ENCODE results near the gene DDX59. TPM values are rescaled to one million over a fixed set of nuclear protein-coding genes. Genes with fewer than 3 reads are reported as not detected.
"Not testable (repeated sequence)": the region's sequence is repeated elsewhere in the genome, so short reads cannot be mapped to it uniquely, and the experiment has no call there.

DDX59 gene
- polyA plus RNA-seq, 1 donor (not counting 4 experiments of a cell fraction or from before 2014, with no cell fraction given), result 14.4 TPM

DNA sequence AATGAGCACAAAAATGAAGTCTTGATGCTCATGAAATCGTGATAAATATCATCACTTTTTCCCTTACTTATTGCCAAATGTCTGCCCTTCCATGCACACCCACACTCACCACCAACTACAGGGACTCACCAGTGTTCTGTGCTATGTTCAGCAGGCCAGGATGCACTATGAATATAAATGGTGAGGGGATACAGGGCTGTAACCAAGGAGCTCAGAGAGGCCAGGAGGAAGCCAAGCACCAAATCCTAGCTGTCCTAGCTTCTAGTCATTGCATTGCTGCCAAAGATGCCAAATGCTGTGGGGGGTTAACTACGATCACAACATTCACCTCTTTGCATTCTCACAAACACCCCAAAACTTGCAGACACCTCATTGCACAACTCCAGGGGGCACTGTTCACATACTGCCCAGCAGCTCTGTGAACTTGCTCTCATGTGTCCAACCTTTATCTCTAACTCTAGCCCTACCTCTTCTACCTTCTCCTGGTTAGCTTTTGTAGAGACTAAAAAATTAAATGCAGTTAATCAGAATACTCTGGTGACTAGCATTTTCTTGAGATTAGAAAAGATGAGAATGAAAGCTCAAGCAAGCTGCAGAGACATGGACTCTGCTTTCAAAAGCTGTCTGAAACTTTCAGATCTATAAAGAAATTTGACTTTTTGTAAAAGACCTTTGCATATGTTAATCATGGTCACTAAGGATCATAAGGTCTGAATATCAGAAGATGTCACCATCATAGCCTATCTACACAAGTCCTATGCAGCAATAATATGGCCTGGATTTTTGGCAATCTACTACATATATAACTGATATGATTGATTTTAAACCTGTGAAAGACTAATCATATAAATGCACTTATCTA, 35.2 kb downstream of the DDX59 start:
- Histone ChIP-seq H3K4me1 (ENCODE audit: control insufficient read depth, extremely low read depth, insufficient read depth, low read length) (peaks cover 3% of the 10 kb centered on the region), H3K9ac (ENCODE audit: control insufficient read depth, extremely low read depth, insufficient read depth, low read length) (no peak overlapping the region), H3K4me2 (ENCODE audit: control insufficient read depth, extremely low read depth, insufficient read depth, low read depth, low read length) (no peak overlapping the region), H3K27me3 (ENCODE audit: control insufficient read depth, extremely low read depth, insufficient read depth, low read length) (no peaks in the 10 kb centered on the region), H3K9me3 (ENCODE audit: control insufficient read depth, low read depth, low read length) (no peaks in the 10 kb centered on the region), H3K36me3 (ENCODE audit: control insufficient read depth in 2 of 2, extremely low read depth in 1 of 2, insufficient read depth in 2 of 2, low read length in 2 of 2) (no peaks in the 10 kb centered on the region), H2AFZ (ENCODE audit: control insufficient read depth, low read length) (no peak overlapping the region), H3K4me3 (ENCODE audit: control insufficient read depth in 2 of 3, extremely low read depth in 1 of 3, insufficient read depth in 2 of 3, low read depth in 1 of 3, low read length in 3 of 3) (no peak overlapping the region), H3K9me1 (ENCODE audit: control insufficient read depth, extremely low read depth, insufficient read depth, low read length) (no peaks in the 10 kb centered on the region), H4K20me1 (ENCODE audit: control insufficient read depth, extremely low read depth, insufficient read depth, low read length) (no peaks in the 10 kb centered on the region), H3K79me2 (ENCODE audit: control insufficient read depth, insufficient read depth, low read length) (no peaks in the 10 kb centered on the region), H3K27ac (ENCODE audit: control insufficient read depth, insufficient read depth, low read length) (no peak overlapping the region)
- TF ChIP-seq EZH2 (IDR thresholded peaks at IDR 0.05; ENCODE audit: low read length), result no peak
- TF ChIP-seq, protein P1, sequence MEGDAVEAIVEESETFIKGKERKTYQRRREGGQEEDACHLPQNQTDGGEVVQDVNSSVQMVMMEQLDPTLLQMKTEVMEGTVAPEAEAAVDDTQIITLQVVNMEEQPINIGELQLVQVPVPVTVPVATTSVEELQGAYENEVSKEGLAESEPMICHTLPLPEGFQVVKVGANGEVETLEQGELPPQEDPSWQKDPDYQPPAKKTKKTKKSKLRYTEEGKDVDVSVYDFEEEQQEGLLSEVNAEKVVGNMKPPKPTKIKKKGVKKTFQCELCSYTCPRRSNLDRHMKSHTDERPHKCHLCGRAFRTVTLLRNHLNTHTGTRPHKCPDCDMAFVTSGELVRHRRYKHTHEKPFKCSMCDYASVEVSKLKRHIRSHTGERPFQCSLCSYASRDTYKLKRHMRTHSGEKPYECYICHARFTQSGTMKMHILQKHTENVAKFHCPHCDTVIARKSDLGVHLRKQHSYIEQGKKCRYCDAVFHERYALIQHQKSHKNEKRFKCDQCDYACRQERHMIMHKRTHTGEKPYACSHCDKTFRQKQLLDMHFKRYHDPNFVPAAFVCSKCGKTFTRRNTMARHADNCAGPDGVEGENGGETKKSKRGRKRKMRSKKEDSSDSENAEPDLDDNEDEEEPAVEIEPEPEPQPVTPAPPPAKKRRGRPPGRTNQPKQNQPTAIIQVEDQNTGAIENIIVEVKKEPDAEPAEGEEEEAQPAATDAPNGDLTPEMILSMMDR (optimal IDR thresholded peaks at IDR 0.05 in 1 of 3, IDR thresholded peaks at IDR 0.05 in 1 of 3, conservative IDR thresholded peaks at IDR 0.05 in 1 of 3; ENCODE audit: extremely low read depth in 1 of 3, insufficient read depth in 2 of 3, low read length in 3 of 3), result peak in 1 of 3 experiments; percentile 46
- no peak for DNase-seq (ENCODE audit: low read depth, low spot score)
- no peak for FAIRE-seq
- dilution Hi-C loops (cut with MboI; ENCODE audit: extremely low pct_ligation_motif_present, low sequenced_read_pairs), result no loop called here

DNA sequence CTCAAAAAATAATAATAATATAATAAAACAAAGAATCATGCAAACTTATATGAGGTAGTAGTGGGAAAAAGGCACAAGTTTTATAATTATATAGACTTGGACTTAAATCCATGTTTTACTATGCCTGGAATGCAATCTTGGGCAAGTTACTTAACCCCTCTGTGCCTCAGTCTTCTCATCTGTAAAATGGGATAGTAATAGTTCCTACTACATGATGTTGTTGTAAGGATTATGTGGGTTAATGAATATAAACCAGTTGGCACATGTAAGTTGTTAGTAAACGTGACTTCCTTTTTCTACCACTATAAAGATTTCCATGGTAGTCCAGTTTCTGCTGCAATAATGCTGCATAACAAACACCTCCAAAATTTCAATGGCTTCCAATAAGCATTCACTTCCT, 38.3 kb downstream of the DDX59 start:
- no peak overlapping the region for H3K9ac ChIP-seq (ENCODE audit: control insufficient read depth, extremely low read depth, insufficient read depth, low read length)
- no peak for FAIRE-seq
- H3K27me3 ChIP-seq (ENCODE audit: control insufficient read depth, extremely low read depth, insufficient read depth, low read length), result no peaks in the 10 kb centered on the region
- no peak for TF ChIP-seq EZH2 (IDR thresholded peaks at IDR 0.05; ENCODE audit: low read length)
- TF ChIP-seq, protein P1 (optimal IDR thresholded peaks at IDR 0.05 in 1 of 3, IDR thresholded peaks at IDR 0.05 in 1 of 3, conservative IDR thresholded peaks at IDR 0.05 in 1 of 3; ENCODE audit: extremely low read depth in 1 of 3, insufficient read depth in 2 of 3, low read length in 3 of 3), result no peak
- H3K4me3 ChIP-seq (ENCODE audit: control insufficient read depth in 2 of 3, extremely low read depth in 1 of 3, insufficient read depth in 2 of 3, low read depth in 1 of 3, low read length in 3 of 3), result no peak overlapping the region
- no peak overlapping the region for H3K4me2 ChIP-seq (ENCODE audit: control insufficient read depth, extremely low read depth, insufficient read depth, low read depth, low read length)
- no peak overlapping the region for H2AFZ ChIP-seq (ENCODE audit: control insufficient read depth, low read length)
- DNase-seq (ENCODE audit: low read depth, low spot score), result no peak
- H3K79me2 ChIP-seq (ENCODE audit: control insufficient read depth, insufficient read depth, low read length), result no peaks in the 10 kb centered on the region
- no peaks in the 10 kb centered on the region for H3K9me3 ChIP-seq (ENCODE audit: control insufficient read depth, low read depth, low read length)
- no peaks in the 10 kb centered on the region for H3K36me3 ChIP-seq (ENCODE audit: control insufficient read depth in 2 of 2, extremely low read depth in 1 of 2, insufficient read depth in 2 of 2, low read length in 2 of 2)
- H3K27ac ChIP-seq (ENCODE audit: control insufficient read depth, insufficient read depth, low read length), result no peak overlapping the region
- no peaks in the 10 kb centered on the region for H4K20me1 ChIP-seq (ENCODE audit: control insufficient read depth, extremely low read depth, insufficient read depth, low read length)
- peaks cover 7% of the 10 kb centered on the region for H3K4me1 ChIP-seq (ENCODE audit: control insufficient read depth, extremely low read depth, insufficient read depth, low read length)
- H3K9me1 ChIP-seq (ENCODE audit: control insufficient read depth, extremely low read depth, insufficient read depth, low read length), result no peaks in the 10 kb centered on the region
- dilution Hi-C loops (cut with MboI; ENCODE audit: extremely low pct_ligation_motif_present, low sequenced_read_pairs), result no loop called here

DNA sequence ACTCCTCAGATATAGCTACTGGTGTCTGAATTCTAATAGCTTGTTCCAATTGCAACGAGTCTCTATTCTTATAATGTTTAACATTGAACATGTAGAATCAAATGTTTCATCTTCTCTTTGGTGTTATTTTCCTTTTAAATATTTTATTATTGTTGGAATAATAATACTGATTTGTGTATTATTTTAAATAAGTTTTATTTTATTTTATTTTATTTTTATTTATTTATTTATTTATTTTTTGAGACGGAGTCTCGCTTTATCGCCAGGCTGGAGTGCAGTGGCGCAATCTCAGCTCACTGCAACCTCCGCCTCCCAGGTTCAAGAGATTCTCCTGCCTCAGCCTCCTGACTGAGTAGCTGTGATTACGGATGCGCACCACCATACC, 39.2 kb downstream of the DDX59 start:
- H2AFZ ChIP-seq (ENCODE audit: control insufficient read depth, low read length); FAIRE-seq; H3K9me3 ChIP-seq (ENCODE audit: control insufficient read depth, low read depth, low read length); H3K4me2 ChIP-seq (ENCODE audit: control insufficient read depth, extremely low read depth, insufficient read depth, low read depth, low read length); DNase-seq (ENCODE audit: low read depth, low spot score); H3K27me3 ChIP-seq (ENCODE audit: control insufficient read depth, extremely low read depth, insufficient read depth, low read length); H3K27ac ChIP-seq (ENCODE audit: control insufficient read depth, insufficient read depth, low read length); H3K9me1 ChIP-seq (ENCODE audit: control insufficient read depth, extremely low read depth, insufficient read depth, low read length); dilution Hi-C loops (cut with MboI; ENCODE audit: extremely low pct_ligation_motif_present, low sequenced_read_pairs); H3K9ac ChIP-seq (ENCODE audit: control insufficient read depth, extremely low read depth, insufficient read depth, low read length); H3K79me2 ChIP-seq (ENCODE audit: control insufficient read depth, insufficient read depth, low read length); H4K20me1 ChIP-seq (ENCODE audit: control insufficient read depth, extremely low read depth, insufficient read depth, low read length); H3K36me3 ChIP-seq (ENCODE audit: control insufficient read depth in 2 of 2, extremely low read depth in 1 of 2, insufficient read depth in 2 of 2, low read length in 2 of 2); H3K4me3 ChIP-seq (ENCODE audit: control insufficient read depth in 2 of 3, extremely low read depth in 1 of 3, insufficient read depth in 2 of 3, low read depth in 1 of 3, low read length in 3 of 3): not testable (repeated sequence)
- H3K4me1 ChIP-seq (ENCODE audit: control insufficient read depth, extremely low read depth, insufficient read depth, low read length), result peaks cover 11% of the 10 kb centered on the region

Data from keratinocyte (primary cell).